ENCODE results near the gene TMEM88. TPM values are rescaled to one million over a fixed set of nuclear protein-coding genes. Genes with fewer than 3 reads are reported as not detected.
A peak's percentile ranks its signal among the peaks of the same experiment; 100 is the strongest.

Gene TMEM88
- total RNA-seq, 4 donors from 2014 or later: 9.2 to 41.7 (median 25.6) TPM

DNA sequence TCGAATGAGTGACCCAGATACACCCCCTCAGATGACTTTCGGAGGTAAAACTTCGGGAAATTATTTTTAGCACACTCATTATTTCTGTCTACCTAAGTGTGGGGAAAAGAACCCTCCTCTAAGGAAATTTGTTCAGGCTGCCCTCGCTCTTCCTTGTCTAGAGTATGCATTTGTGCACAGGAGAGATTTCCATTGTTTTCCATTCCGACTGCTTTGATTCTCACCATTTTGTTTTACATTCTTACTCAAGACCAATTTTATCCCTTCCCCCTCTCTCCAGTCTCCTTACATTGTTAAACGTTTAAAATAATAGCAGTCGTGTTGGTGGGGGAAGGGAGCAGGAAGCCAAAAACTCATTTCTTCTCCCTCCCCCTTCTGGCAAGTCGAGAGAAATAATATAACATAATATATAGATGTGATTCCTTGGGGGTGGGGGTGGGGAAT lies 32.2 kb downstream of the TMEM88 start:
- Histone ChIP-seq H3K9me3 (no peaks in the 10 kb centered on the region), H3K4me1 (peaks cover 0 to 69% (median 47%) of the 10 kb centered on the region in 4 donors), H3K4me3 (peak overlapping the region; percentile 47 to 89 (median 80)), H3K27me3 (no peaks in the 10 kb centered on the region), H3K36me3 (peaks cover 0 to 16% (median 0%) of the 10 kb centered on the region in 3 donors), H3K27ac (peak overlapping the region; percentile 79 to 97 (median 94))
- 2 to 3% methylated on average over 8 of the region's 8 CpGs for WGBS, 2 donors
- no peak for DNase-seq (ENCODE audit: low spot score in 2 of 2)
- TF ChIP-seq, protein P1, sequence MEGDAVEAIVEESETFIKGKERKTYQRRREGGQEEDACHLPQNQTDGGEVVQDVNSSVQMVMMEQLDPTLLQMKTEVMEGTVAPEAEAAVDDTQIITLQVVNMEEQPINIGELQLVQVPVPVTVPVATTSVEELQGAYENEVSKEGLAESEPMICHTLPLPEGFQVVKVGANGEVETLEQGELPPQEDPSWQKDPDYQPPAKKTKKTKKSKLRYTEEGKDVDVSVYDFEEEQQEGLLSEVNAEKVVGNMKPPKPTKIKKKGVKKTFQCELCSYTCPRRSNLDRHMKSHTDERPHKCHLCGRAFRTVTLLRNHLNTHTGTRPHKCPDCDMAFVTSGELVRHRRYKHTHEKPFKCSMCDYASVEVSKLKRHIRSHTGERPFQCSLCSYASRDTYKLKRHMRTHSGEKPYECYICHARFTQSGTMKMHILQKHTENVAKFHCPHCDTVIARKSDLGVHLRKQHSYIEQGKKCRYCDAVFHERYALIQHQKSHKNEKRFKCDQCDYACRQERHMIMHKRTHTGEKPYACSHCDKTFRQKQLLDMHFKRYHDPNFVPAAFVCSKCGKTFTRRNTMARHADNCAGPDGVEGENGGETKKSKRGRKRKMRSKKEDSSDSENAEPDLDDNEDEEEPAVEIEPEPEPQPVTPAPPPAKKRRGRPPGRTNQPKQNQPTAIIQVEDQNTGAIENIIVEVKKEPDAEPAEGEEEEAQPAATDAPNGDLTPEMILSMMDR (IDR thresholded peaks at IDR 0.05): no peak
- TF ChIP-seq POLR2A (IDR thresholded peaks at IDR 0.05): no peak
- no peak for TF ChIP-seq EP300 (IDR thresholded peaks at IDR 0.05)

DNA sequence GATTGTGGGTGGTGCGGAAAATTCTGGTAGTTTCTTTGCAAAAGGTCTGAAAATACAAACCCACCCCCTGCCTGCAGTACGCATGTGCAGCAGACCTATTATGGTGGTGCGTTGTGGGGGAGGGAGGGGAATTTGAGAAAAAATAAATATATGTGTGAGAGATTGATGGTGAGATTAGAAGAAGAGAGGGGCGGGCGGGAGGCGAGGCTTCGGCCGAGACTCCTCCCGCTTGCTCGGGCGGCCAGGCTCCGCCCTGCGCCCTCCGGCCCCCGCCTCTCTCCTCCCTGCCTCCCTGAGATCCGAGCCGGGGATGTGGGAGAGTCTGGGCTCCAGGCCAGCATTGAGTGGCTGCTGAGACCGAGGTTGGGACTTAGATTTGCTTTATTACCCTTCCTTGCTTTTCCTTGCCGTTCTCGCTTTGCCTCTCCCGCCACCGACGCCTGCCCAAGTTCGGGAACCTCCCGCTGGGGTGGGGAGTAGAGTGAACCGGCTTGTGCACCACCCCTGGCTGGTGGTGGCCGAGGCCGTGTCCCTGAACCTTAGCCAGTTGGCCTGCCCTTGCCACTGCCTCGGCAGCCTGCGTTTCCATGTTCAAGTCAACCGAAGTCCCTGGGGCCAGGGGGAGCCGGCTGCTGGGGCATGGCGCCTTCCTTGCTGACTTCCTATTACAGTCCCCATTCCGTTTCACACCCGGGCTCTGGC lies 32.8 kb downstream of the TMEM88 start:
- WGBS, 2 donors: 1% methylated on average over 35 of the region's 35 CpGs
- Histone ChIP-seq H3K4me1 (peaks cover 0 to 63% (median 46%) of the 10 kb centered on the region in 4 donors), H3K9me3 (no peaks in the 10 kb centered on the region), H3K27ac (peak overlapping the region; percentile 79 to 97 (median 94)), H3K36me3 (peaks cover 0 to 18% (median 0%) of the 10 kb centered on the region in 3 donors), H3K4me3 (peak overlapping the region; percentile 47 to 89 (median 80)), H3K27me3 (no peaks in the 10 kb centered on the region)
- peak; percentile 86 to 89 for DNase-seq (ENCODE audit: low spot score in 2 of 2)
- TF ChIP-seq, protein P1 (IDR thresholded peaks at IDR 0.05): peak in 1 of 5 experiments; percentile 25
- peak; percentile 44 to 79 for TF ChIP-seq EP300 (IDR thresholded peaks at IDR 0.05)
- TF ChIP-seq POLR2A (IDR thresholded peaks at IDR 0.05): peak in 1 of 2 donors; percentile 59

DNA sequence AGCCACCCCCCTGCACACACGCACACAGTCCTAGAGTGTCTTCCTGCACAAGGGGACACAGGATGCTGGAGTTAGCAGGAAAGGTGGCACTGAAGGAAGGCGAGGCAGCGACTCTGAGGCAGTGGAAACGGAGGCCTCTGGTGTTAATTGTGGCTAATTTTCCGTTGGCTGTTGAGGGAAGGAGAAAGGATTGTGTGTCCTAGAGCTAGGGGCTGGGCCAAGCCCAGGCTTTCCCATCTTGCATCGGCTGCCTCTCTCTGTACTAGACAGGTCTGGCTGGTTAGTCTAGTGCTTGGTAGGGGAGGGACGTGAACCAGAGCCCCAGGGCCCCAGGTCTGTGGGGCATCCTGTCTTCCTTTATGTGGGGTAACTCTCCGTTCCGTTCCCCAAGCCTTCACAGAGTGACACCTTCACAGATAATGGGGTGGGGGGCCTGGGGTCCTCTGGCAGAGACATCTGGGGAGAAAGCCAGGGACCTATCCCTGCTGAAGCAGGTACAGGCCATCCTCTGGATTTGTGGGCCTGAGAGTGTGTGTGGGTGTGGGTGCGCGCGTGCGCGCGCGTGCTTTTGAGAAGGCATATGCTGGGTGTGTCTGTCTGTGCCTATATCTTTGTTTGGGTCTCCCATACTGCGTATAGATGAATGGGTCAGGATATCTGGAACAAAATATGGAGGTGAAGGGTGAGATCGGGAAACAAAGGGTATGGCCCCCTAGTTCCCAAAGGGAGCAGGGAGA lies 33.5 kb downstream of the TMEM88 start, which contains the start of gene CHD3:
TSS of gene CHD3 (plus strand) at position 606 of the 737 bp plus-strand sequence. CDS start 212 bp downstream, outside the sequence.
- Histone ChIP-seq H3K36me3 (peaks cover 0 to 21% (median 0%) of the 10 kb centered on the region in 3 donors), H3K27me3 (no peaks in the 10 kb centered on the region), H3K4me3 (peak within 1 kb of the TSS; percentile 20 to 89 (median 80)), H3K27ac (peak within 1 kb of the TSS; percentile 79 to 97 (median 94)), H3K4me1 (peaks cover 0 to 56% (median 42%) of the 10 kb centered on the region in 4 donors), H3K9me3 (no peaks in the 10 kb centered on the region)
- WGBS, 2 donors: 34 to 40% methylated on average over 17 to 18 of the region's 18 CpGs
- TF ChIP-seq EP300 (IDR thresholded peaks at IDR 0.05) (no peak), POLR2A (IDR thresholded peaks at IDR 0.05) (no peak)
- TF ChIP-seq, protein P1 (IDR thresholded peaks at IDR 0.05): no peak
- no peak for DNase-seq (ENCODE audit: low spot score in 2 of 2)

DNA sequence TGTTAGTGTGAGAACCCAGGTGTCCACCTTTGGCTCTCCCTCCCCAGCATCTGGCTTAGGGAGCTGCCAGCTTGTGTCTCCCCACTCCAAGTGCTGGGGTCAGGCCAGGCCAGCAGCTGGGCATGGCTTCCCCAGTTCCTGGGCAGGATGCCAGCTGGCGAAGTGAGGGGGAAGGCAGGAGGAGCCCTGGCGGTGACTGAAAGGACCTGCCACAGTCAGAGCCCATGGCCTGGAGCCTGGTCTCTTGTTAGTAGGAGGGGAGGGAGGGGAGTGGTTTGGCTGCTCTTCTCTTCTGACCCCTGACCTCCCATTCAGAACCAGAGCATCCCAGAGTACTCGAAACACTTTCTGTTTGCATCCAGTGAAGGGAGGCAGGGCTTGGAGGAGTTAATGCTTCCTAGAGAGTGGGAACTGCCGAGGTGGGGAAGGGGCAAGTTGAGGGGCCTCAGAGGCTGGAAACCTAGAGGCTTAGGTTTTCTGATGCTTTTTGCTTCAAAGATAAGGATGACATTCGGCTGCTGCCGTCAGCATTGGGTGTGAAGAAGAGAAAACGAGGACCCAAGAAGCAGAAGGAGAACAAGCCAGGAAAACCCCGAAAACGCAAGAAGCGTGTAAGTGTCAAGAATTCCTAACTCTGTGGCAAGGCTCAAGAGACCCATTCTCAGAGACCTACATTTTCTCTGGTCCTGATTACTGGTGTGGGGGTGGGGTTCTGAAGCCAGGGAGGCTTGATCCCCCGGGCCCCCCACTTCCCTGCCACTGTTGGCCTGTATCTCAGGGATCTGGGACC lies 34.5 kb downstream of the TMEM88 start:
- peak overlapping the region in 1 of 4 donors; percentile 7 for H3K4me3 ChIP-seq
- 10 to 11% methylated on average over 11 of the region's 11 CpGs for WGBS, 2 donors

More for the DNA sequence above, 34.5 kb downstream of the TMEM88 start:
- peaks cover 0 to 31% (median 0%) of the 10 kb centered on the region in 3 donors for H3K36me3 ChIP-seq
- H3K9me3 ChIP-seq: no peaks in the 10 kb centered on the region
- TF ChIP-seq, protein P1 (IDR thresholded peaks at IDR 0.05): peak in 4 of 5 experiments; percentile 54 to 83 (median 68)
- TF ChIP-seq POLR2A (IDR thresholded peaks at IDR 0.05): peak in 1 of 2 donors; percentile 27
- peak; percentile 35 to 93 for TF ChIP-seq EP300 (IDR thresholded peaks at IDR 0.05)
- H3K27me3 ChIP-seq: no peaks in the 10 kb centered on the region
- peak overlapping the region; percentile 79 to 97 (median 94) for H3K27ac ChIP-seq
- peak; percentile 90 to 96 for DNase-seq (ENCODE audit: low spot score in 2 of 2)
- peaks cover 0 to 47% (median 37%) of the 10 kb centered on the region in 4 donors for H3K4me1 ChIP-seq

Data from tibial nerve (tissue), 4 donors.